ENCODE results near the gene ABCA9. TPM values are rescaled to one million over a fixed set of nuclear protein-coding genes. Genes with fewer than 3 reads are reported as not detected.
A peak's percentile ranks its signal among the peaks of the same experiment; 100 is the strongest.

Gene ABCA9
- total and polyA plus RNA-seq, 9 of the 15 experiments (the other 6 are each of a cell fraction or from before 2014, with no cell fraction given), result 0.04 TPM; not detected in 8

DNA sequence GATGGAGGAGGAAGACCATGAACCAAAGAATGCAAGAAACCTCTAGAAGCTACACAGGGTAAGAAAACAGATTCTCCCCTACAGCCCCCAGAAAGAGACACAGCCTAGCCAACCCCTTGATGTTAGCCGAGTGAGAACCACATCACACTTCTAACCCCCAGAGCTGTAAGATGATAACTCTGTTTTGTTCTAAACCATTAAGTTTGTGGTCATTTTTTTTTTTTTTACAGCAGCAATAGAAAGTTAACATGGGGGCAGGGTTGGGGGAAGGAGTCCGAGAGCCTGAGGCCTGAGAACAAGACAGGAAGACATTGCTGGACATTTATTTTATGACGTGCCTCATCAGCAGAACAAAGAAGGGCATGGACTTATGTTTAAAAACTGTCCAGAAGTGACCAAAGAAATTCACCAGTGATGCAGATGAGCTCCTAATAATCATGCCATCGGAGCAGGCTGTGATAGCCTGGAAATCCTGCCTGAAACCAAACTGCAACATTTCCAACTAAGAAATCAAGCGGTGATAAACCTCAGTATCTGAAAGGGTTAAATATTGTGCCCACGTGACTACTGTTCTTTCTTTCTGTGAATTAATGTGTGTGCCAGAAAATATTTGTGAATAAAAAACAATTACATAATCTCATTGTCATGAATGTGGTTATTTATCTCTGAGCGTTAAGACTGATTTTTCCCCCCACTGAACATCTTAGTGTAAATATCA is 1.1 kb downstream of the ABCA9 start:
- no peak overlapping the region for H3K4me2 ChIP-seq (ENCODE audit: insufficient read depth, low read length)
- no peak for DNase-seq (ENCODE audit: extremely low read depth in 1 of 4, low spot score in 3 of 4)
- BruUV-seq (replicated peaks), result no TSS peak
- H3K36me3 ChIP-seq (ENCODE audit: control insufficient read depth, insufficient read depth, low read length), result no peaks in the 10 kb centered on the region
- TF ChIP-seq, protein P1, sequence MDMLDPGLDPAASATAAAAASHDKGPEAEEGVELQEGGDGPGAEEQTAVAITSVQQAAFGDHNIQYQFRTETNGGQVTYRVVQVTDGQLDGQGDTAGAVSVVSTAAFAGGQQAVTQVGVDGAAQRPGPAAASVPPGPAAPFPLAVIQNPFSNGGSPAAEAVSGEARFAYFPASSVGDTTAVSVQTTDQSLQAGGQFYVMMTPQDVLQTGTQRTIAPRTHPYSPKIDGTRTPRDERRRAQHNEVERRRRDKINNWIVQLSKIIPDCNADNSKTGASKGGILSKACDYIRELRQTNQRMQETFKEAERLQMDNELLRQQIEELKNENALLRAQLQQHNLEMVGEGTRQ (CRISPR knock-in tag; IDR thresholded peaks at IDR 0.05), result peak; percentile 18; the same call in 1 of the 2 replicates
- TF ChIP-seq ZNF175 (CRISPR knock-in tag; IDR thresholded peaks at IDR 0.05; ENCODE audit: low read depth) (no peak), SIRT6 (IDR thresholded peaks at IDR 0.05; ENCODE audit: low read depth, low read length) (no peak)
- no peaks in the 10 kb centered on the region for H3K9me1 ChIP-seq (ENCODE audit: control insufficient read depth, insufficient read depth, low read length)
- POLR2A ChIA-PET, result no interaction called here
- H3K9me3 ChIP-seq (replicated peaks; ENCODE audit: control insufficient read depth, insufficient read depth, low read depth, low read length), result no peaks in the 10 kb centered on the region
- no peak for ATAC-seq
- H4K20me1 ChIP-seq (replicated peaks; ENCODE audit: control insufficient read depth, insufficient read depth, low read length), result no peaks in the 10 kb centered on the region
- no peak for FAIRE-seq
- no peak overlapping the region for H3K27ac ChIP-seq (ENCODE audit: extremely low read depth, low read depth, low read length)
- intact Hi-C loops (cut with micrococcal nuclease), result loop anchor here (2.0 kb wide), 2 partner anchors 87 to 175 kb away; no protein-coding TSS in a partner anchor
- no peak overlapping the region for H3K9ac ChIP-seq (ENCODE audit: insufficient read depth in 1 of 2, low read depth in 2 of 2, low read length in 2 of 2)
- H3K4me1 ChIP-seq (replicated peaks in 1 of 2; ENCODE audit: control insufficient read depth in 2 of 2, insufficient read depth in 2 of 2, low read length in 2 of 2), result peaks cover 0 to 4% of the 10 kb centered on the region in 2 experiments; a peak in 1 of 5 replicates
- peak overlapping the region; percentile 24; the same call in 1 of the 2 replicates for H2AFZ ChIP-seq (ENCODE audit: low read depth, low read length)
- no peak overlapping the region for H3K4me3 ChIP-seq
- no peaks in the 10 kb centered on the region for H3K79me2 ChIP-seq (ENCODE audit: control insufficient read depth, insufficient read depth, low read length)
- CTCF ChIA-PET (ENCODE audit: low intra/inter-chr PET ratio), result interaction anchor here (0.6 kb wide), 1 partner anchor 15 kb away, joined by 4 read pairs; no protein-coding TSS in a partner anchor
- H3K27me3 ChIP-seq (ENCODE audit: control insufficient read depth in 2 of 2, insufficient read depth in 2 of 2, low read length in 2 of 2), result no peaks in the 10 kb centered on the region
- in situ Hi-C loops (cut with MboI), result loop anchor here (5.0 kb wide), 1 partner anchor 282 kb away; no protein-coding TSS in a partner anchor
- WGBS (ENCODE audit: insufficient coverage, low coverage, missing lambda C conversion rate), result 80% methylated on average over 7 of the region's 7 CpGs
